GM19023 (cell line): Measurements from ENCODE around the gene OIP5.
A peak's percentile ranks its signal among the peaks of the same experiment; 100 is the strongest.
"Not testable (repeated sequence)": the region's sequence is repeated elsewhere in the genome, so short reads cannot be mapped to it uniquely, and the experiment has no call there.

Source experiments
- ATAC-seq: cut with Tn5 transposase; IDR thresholded peaks from one replicate; pipeline ENCODE4 v1.9.1; 2021; ENCODE audit warnings: mild to moderate bottlenecking, moderate library complexity; ENCODE audit not compliant: unreplicated experiment

The OIP5 gene

DNA sequence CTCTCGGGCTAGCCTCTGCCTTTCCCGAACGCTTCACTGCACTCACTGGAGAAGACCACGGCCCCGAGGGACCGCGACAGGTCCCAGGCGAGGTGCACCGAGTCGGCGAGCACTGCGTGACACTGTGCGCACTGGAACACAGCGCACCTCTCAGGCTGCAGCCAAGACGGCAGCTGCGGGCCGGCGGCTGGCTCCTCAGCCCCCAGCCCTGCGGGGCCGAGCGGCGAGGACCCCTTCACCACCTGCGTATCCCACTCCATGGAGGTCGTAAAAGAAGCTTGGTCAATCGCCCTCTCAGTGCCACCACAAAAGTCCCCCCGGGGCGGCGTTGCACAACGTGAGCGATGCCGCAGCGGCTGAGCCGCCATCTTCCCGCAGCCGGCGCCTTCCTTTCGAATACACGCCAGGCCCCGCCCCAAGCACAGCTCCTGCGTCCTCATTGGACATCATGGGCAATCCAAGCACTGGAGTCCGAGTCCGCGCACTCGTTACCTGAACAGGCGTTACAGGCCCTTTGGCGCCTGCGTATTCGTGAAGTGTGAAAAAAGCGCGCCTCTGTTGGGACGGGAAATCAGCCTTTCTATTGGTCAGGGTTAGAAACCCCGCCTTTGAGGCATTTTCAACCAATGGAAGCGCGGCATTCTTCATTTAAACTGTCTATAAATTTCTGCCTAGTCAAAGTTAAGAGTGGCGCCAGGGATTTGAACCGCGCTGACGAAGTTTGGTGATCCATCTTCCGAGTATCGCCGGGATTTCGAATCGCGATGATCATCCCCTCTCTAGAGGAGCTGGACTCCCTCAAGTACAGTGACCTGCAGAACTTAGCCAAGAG lies at the start of gene OIP5, which contains the start of gene NUSAP1:
TSS of gene OIP5 (minus strand) at position 398 of the 832 bp plus-strand sequence. CDS start at position 368, 30 bp downstream.
TSS of gene NUSAP1 (plus strand) at position 688 of the 832 bp plus-strand sequence. CDS start at position 765, 77 bp downstream.
- ATAC-seq, result peak; percentile 91

DNA sequence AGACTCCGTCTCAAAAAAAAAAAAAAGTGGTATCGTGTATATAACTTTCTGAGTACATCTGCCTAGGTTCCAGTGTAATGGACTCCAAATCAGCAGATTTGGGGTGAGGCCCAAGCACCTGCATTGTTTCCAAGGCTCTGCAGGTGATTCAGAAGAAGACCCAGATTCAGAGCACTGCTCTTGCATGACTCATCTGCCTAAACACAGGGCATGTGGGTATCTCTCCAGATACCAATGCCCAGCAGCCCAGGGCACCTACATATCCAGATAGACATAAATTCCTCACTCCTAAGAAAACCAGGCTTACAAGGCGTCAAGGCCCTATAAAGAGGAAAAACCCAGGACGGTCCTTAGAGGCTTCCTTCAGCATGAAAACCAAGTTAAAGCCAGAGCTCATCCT lies 45.6 kb upstream of the OIP5 start:
- no peak for ATAC-seq

DNA sequence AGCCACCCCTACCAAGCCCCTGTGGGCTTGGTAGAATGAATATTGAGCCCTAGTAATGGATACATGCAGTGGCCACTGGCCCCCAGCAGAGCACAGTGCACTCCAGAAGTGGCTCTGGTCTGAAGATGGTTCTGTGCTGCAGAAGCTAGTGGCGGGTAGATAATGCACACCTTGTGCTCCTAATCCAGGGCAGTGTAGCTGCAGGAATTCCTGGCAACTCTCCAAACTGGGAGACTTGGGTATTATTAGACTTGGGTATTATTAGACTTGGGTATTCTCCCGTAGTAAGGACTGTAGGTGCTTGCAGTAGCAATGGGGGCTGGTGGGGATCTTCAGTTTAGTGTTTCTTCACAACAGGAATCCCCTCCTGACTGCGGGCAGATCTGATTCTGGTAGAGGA lies 35.0 kb upstream of the OIP5 start:
- ATAC-seq, result no peak

- ATAC-seq, result no peak
Measured at GRCh38 chr15:41354371-41354770, 22.0 kb upstream of the OIP5 start.

DNA sequence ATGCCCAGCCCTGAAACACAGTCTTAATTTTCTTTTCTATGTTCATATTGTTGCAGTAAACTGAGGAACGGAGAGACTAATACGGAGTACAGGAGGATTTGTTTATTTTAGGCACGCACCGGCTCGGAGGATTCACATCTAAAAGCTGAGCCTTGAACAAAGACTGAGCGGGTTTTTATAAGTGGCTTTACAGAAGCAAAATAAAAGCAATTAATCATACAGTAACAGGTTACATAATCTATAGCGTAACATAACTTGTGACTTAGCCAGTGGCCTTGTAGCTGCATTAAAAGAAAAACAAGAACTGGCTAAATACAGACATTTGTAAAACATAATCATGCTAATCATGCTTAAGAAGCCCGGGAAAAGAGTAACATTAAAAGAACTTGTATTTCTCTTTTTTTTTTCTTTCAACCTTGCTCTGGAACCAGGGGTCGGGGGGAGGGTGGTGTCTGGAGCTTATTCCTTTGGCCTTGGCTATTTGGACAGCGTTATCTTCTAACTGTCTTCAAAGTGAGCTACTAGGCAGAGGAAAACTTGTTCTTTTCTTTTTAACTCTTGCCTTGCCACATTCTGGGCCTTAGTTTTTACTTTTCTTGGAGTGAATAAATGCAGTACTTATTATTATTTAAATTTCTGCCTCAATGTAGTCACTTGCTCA lies 17.8 kb upstream of the OIP5 start:
- no peak for ATAC-seq

DNA sequence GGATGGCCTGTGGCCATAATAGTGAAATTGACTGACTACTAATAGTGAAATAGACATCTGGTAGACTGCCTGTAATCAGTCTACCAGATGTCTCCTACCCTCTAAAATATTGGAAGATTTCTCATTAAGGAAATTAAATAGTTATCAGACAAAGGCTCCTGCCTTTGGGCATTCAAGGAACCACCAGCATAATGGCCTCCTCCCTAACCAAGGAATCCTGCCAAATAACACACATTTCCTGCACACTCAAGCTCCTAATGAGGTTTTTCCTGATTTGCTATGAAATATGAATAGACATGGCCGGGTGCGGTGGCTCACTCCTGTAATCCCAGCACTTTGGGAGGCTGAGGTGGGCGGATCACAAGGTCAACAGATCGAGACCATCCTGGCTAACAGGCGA lies 14.8 kb upstream of the OIP5 start:
- no peak for ATAC-seq

- ATAC-seq, result no peak
Measured at GRCh38 chr15:41341519-41341918, 9.1 kb upstream of the OIP5 start.

- no peak for ATAC-seq
Measured at GRCh38 chr15:41340189-41340695, 7.9 kb upstream of the OIP5 start.

DNA sequence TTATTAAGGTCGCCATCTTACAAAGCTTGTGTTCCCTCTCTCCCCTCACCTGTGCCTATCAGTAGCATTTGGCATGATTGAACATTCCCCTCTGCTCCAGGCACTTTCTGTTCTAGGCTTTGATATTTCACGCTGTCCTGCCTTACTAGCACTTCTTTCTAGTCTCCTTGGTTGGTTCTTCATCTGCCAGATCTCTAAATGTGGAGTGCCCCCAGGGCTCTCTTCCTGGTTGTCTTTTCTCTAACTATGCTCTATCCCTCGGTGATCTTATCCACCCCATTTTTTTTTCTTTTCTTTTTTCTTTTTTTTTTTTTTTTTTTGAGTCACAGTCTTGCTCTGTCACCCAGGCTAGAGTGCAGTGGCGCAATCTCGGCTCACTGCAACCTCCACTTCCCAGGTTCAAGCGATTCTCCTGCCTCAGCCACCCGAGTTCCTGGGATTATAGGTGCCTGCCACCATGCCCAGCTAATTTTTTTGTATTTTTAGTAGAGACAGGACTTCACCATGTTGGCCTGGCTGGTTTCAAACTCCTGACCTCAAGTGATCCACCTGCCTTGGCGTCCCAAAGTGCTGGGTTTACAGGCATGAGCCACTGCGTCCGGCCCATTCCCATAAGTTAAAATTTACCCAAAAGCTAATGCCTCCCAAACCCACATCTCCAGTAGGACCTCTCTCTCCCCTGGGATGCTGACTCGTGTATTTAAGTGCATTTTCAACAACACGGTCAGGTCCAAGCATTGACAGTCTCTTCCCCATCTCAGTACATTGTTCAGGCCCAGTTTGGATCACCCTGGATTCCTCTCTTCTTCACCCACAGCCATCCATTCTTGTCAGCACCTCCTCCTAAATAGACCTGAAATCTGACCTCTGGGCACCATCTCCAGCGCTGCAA lies 5.5 kb upstream of the OIP5 start:
- no peak for ATAC-seq

DNA sequence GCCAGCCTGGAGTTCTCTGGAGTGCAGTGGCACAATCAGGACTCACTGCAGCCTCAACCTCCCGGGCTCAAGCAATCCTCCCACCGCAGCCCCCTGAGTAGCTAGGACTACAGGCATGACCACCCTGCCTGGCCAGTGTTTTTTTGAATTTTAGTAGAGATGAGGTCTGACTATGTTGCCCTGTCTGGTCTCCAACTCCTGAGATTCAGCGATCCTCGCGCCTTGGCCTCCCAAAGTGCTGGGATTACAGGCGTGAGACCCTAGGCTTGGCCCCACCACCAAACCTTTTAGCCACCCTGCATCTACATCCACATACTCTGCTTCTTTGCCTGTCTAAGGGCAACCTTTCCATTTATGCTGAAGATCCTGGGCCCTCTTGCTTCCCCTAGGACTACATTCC lies 4.7 kb upstream of the OIP5 start:
- no peak for ATAC-seq

GRCh38 chr15:41336549-41336948 lies 4.2 kb upstream of the OIP5 start:
- ATAC-seq, result no peak

DNA sequence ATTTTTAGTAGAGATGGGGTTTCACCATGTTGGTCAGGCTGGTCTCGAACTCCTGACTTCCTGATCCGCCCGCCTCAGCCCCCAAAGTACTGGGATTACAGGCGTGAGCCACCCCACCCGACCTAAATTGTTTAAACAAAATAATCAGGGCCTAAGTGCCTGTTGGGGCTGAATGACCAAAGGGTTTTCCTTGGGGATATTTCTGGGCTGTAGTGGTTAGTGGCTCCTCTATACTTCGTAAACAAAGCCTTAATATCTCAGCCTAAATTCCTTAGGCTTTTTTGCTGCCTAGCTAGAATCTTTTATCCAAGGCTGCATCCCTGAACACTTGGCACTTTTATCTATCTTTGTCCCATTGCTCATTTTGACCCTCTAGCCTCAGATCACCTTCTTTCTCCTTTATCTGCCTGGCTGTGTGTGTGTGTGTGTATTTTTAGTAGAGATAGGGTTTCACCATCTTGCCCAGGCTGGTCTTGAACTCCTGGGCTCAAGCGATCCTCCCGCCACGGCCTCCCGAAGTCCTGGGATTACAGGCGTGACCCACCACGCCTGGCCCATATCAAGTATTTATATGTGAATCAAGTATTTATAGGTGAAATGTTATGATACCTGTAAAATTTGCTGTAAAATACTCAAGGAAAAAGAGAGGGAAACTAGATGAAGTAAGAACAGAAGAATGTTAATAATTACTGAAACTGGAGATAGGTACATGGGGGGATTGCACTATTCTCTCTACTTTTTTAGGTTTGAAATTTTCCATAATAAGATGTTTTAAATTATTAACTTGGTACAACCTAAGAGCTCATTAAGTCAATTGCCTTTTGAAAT lies 2.1 kb upstream of the OIP5 start:
- ATAC-seq, result no peak

DNA sequence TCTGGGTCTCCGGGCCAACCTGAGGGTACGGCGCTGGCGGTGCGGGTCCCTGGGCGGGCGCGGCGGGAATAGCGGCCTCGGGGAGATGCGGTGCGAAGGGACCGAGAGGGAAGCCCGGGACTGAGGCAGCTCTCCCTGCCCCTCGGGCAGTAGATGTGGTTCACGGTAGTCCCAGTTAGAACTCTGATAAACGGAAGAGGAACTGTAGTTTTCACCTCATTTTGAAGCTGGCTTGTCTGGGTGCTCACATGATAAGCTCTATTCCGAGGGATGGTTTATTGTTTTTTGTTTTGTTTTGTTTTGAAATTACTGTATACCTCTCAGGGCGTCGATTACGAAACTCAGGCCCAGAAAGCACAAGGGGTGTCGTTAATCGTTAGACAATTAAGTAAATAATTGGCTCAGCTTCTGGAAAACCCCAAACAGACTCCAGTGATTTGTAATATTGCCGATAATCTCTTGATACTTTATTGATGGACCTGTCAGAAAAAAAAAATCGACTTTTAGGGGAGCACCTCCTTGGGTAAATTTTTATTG lies 703 bp upstream of the OIP5 start:
- peak; percentile 18 for ATAC-seq

DNA sequence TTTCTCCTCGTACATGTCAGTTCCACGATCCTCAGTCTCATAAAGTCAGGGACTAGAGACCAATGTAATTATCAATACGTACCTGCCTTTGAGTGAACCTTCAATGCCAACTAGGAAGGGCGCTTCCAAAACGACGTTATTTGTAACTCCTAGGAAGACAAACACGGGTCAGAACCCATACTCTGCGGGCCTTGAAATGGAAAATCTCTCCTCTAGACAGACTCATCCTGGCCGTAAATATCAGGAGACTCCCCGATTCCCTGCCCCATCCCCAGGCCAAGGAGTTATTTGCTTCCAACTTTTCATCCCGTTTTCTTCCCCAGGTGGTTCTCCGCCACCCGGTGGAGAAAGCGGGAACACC lies 578 bp downstream of the OIP5 start:
- ATAC-seq, result no peak

GRCh38 chr15:41331281-41331680 lies 1.1 kb downstream of the OIP5 start:
- no peak for ATAC-seq

- no peak for ATAC-seq
Measured at GRCh38 chr15:41323611-41324010, 8.8 kb downstream of the OIP5 start.

GRCh38 chr15:41320805-41321330 lies 11.5 kb downstream of the OIP5 start:
- not testable (repeated sequence) for ATAC-seq

- ATAC-seq, result no peak
Measured at GRCh38 chr15:41309226-41309905, 23.0 kb downstream of the OIP5 start.

GRCh38 chr15:41307679-41308078 lies 24.7 kb downstream of the OIP5 start:
- no peak for ATAC-seq
